Activated gamma-delta T cell treated with Interleukin-2 at 50 U/mL for 16 hours (primary cell): ENCODE data around the gene DKK3.
"Not testable (repeated sequence)": the region's sequence is repeated elsewhere in the genome, so short reads cannot be mapped to it uniquely, and the experiment has no call there.

Source experiments
- DNase-seq: peaks from one replicate; pipeline ENCODE4 v3.0.0-alpha.2; 2020

DKK3 gene

GRCh38 chr11:12007769-12008737 is at the start of gene DKK3:
Gene DKK3, minus strand, starts transcription at chr11:12008626. Its CDS starts 44 bp downstream, at chr11:12008582.
- peak; percentile 21 for DNase-seq

- DNase-seq, result no peak
Observed at GRCh38 chr11:12057299-12057980, 49.0 kb upstream of the DKK3 start.

DNA sequence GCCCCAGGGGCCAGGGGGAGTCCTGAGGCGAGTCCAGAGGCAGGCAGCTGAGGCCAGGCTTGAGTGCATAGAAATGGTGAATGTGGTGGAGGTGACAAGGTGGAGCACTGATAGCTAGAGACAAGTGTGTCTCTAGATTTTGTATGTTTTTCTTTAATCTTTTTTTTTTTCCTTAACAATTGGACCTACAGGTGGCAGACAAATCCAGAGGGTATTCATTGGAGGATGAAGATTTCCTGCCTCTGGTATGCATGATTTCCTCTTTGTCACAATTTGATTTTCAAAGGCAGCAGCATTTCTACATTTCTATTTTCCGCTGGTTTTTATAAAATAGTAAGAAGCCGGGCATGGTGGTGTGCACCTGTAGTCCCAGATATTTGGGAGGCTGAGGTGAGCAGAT is 47.7 kb upstream of the DKK3 start:
- no peak for DNase-seq

- no peak for DNase-seq
Observed at GRCh38 chr11:12053606-12054361, 45.4 kb upstream of the DKK3 start.

DNA sequence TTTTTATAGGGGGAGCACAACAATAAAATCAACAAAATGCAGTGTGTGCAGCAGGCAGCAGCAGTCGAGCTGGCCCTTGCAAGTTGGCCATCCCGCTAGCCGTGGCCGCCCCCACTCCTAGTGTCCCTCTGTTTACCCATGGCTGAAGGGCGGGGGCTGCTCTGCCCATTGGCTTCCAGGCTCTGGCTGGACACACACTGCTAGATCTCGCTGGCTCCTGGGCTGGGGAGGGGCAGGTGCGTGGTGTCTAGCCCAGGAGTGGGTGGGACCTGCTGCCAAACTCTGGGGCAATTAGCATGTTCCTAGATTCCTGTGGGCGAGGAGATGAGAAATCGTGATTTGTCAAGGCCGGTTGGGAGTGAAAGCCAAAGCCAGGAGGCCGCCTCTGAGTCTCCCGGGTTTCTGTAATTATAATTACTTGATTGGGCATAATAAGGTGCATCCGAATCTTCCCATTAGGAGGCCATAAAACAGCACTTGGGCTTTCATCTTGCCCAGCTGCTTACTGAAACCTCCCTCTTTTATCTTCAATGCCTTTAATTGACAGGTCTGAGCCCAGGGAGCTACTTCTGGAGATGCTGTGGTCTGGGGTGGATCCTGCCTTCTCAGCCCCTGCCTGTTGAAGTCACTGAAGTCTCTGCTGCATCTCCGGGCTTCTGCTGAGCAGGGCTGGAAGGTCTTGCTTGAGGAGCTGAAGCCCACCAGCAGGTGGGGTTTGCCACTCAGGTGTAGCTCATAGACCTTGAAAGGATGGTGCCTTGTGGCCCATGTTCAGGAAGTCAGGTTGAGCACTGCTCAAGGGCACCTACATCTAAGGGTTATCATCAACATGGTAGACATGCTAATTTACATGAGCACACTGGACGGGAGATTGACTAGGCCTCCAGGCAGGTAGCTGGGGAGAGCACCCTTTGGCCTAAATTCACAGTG is 44.5 kb upstream of the DKK3 start:
- DNase-seq, result no peak

GRCh38 chr11:12051287-12051662 is 42.8 kb upstream of the DKK3 start:
- no peak for DNase-seq

- DNase-seq, result no peak
Observed at GRCh38 chr11:12050470-12051286, 42.3 kb upstream of the DKK3 start.

DNA sequence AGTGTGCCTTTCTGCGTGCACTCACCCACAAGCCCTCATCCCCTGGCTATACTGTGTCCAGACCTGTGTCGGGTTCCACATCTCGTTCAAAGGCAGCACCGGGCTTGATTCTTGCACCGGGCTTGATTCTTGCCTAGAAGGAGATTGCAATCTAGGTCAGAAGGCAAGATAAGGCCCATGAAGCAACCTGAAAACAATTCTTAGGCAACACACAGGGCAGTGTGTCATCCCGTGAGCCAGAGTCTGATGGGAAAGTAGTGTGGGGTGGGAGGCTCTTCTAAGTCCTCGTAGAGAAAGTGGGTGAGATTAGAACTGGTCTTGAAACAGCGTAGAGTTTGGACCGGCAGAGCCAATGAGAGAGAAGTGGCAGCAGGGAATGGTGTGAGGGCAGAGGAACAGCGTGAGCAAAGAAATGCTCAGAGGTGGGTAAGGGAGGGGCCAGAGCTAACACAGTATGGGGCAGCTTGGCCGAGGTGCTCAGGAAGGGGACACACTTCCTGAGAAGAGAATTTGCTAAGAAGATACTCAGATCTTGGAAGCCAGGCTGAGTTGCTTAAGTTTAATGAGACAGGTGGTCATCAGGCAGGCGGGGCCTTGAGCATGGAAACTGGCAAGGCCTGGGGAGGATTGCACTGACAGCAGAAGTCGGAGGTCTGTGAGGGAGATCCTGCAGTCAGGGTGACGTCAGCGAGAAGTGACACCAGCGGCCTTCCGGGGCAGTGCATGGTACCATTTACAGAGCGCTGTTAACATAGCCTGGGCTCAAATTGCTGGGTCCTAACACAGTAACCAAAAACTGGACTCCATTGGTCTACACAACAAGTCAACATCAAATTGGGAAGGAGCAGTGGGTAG is 40.7 kb upstream of the DKK3 start:
- DNase-seq, result no peak

GRCh38 chr11:12046636-12047236 is 38.3 kb upstream of the DKK3 start:
- DNase-seq, result no peak

GRCh38 chr11:12045914-12046635 is 37.6 kb upstream of the DKK3 start:
- no peak for DNase-seq

DNA sequence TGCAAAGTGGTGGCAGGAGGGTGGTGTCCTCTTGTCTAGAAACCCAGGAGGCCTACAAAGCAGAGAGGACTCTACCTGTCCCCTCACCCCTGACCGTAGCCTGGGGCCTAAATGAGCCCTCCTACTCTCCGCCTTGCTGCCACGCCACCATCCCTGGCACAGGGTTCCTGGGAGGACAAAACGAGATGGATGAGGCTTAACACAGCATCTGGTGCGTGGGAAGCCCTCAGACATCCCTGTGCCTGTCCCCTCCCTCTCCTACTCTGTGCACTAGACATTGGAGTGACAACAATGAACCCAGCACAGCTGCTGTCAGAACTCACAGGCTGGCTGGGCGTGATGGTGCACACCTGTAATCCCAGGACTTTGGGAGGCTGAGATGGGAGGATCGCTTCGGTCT is 36.4 kb upstream of the DKK3 start:
- no peak for DNase-seq

- DNase-seq, result peak; percentile 66
Observed at GRCh38 chr11:12043959-12044791, 35.7 kb upstream of the DKK3 start.

GRCh38 chr11:12043221-12043620 is 34.8 kb upstream of the DKK3 start:
- DNase-seq, result no peak

DNA sequence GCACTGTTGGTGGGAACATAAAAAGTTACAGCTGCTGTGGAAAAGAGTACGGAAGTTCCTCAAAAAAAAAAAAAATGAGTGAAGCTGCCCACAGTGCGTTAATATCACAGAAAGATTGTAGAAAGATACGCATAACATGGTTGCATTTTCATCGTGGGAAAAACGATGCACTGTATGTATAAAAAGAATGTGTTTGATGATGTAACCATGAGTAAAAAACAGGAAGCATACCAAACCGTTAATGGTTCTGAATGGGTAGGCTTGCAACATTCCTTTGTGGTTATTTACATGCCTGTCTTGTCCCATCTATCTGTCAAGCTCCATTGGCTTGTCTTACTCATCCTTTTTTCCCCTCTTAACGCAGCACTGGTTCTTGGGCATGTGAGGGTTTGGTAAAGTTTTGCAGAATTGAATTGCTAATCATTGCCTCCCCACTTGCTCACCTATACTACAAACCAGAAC is 33.8 kb upstream of the DKK3 start:
- DNase-seq, result no peak

- DNase-seq, result not testable (repeated sequence)
Observed at GRCh38 chr11:12040719-12041118, 32.3 kb upstream of the DKK3 start.

GRCh38 chr11:12032968-12033367 is 24.5 kb upstream of the DKK3 start:
- DNase-seq, result no peak

DNA sequence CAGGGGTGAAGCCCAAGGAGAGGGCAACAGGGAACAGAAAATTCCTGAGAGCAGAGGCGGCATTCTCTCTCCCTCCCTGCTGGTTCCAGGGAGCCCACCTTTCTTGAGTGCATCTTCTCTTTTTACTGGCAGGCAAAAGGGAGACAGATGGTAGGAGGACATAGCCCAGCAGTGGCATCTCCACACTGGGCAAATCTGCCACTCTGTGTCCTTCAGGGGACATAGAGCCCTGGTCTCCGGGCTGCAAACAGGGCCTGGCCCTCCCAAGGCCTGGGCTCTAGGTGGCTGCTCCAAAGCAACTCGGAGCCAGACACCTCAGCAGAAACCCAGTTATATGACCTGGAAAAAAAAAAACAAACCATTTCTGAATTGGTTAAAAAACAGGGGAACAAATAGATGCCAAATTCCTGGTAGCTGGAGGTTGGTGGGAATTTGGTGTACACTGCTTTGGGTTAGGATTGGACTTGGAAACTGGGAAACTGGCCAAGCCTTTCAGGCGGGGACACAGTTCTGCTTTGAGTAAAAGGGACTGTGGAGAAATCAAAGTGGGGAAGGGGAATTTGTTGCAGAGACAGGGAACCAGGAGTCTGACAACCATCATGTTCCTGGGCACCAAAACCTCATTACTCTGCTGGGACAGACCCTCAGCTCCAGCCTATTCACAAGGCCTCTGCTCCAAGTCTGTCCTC is 23.6 kb upstream of the DKK3 start:
- DNase-seq, result no peak
